ENCODE measurements around the gene ELF1. TPM values are rescaled to one million over a fixed set of nuclear protein-coding genes. Genes with fewer than 3 reads are reported as not detected.

The ELF1 gene
- total RNA-seq, 2 donors from 2014 or later: 36.0 to 44.1 TPM

- Histone ChIP-seq H3K27me3 (ENCODE audit: control insufficient read depth, insufficient read depth, low read length, poor library complexity, severe bottlenecking) (no peaks in the 10 kb centered on the region), H3K9me3 (ENCODE audit: control insufficient read depth, low read length) (no peaks in the 10 kb centered on the region), H3K27ac (ENCODE audit: low read depth, low read length) (no peak overlapping the region), H3K4me1 (ENCODE audit: control insufficient read depth, insufficient read depth, low read length) (peaks cover 13% of the 10 kb centered on the region), H3K9ac (ENCODE audit: extremely low read depth, low read length, poor library complexity, severe bottlenecking) (peak overlapping the region; percentile 66), H3K4me3 (ENCODE audit: low read length) (peak overlapping the region; percentile 73), H3K36me3 (ENCODE audit: control insufficient read depth, insufficient read depth, low read length) (no peaks in the 10 kb centered on the region)
- TF ChIP-seq CTCF (conservative IDR thresholded peaks at IDR 0.05): no peak
- Mint-ChIP-seq H3K9me3 (no peaks in the 10 kb centered on the region), H3K36me3 (ENCODE audit: low read depth) (peaks cover 7% of the 10 kb centered on the region), H3K4me1 (peaks cover 58% of the 10 kb centered on the region), H3K27me3 (ENCODE audit: insufficient read depth) (no peaks in the 10 kb centered on the region), H3K27ac (peak overlapping the region; percentile 82), H3K4me3 (peak overlapping the region; percentile 33)
- WGBS, 2 experiments (ENCODE audit: insufficient coverage in 1 of 2, insufficient read length in 1 of 2): 100% methylated on average over 1 of the region's 2 CpGs
- no peak for DNase-seq
Observed at GRCh38 chr13:41017159-41017558, 2.0 kb downstream of the ELF1 start.

DNA sequence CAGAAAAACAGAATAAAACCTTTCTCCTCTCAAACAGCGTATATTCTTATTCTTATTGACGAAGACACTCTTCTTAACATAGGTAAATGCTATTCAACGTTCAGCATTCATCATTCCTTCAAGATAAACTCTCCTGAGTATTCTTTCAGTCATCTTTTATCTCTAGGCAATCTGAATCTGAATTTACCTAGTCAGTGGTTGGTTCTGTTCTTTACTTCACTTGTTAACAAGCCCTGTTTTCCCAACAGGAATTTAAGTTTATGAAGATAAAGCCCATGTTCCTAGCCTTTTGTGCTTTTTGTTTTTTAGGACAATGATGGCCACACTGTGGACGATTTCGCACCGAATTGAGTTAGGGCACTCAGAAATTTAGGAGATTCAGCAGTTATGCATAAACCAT, 3.2 kb downstream of the ELF1 start:
- H3K4me1 Mint-ChIP-seq: peaks cover 49% of the 10 kb centered on the region
- Histone ChIP-seq H3K4me3 (ENCODE audit: low read length) (peak overlapping the region; percentile 51), H3K27ac (ENCODE audit: low read depth, low read length) (no peak overlapping the region)

DNA sequence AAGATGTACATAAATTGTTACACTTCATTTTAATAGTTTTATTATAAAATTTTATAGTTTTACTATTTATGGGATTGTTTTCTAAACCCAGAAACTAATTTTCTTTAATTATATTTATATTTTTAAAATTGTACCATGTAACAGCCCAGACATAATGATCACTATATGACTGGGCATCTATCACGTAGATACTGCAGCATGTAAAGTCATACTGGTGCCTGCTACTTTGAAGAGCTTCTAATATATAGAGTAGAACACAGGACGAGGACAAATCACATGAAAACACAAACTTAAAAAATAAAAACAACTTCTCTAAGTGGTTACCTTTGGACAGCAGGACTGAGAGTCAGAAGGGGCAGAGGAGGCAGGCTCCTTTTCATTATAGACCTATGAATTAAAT, 5.3 kb downstream of the ELF1 start:
- peaks cover 33% of the 10 kb centered on the region for H3K4me1 Mint-ChIP-seq
- Histone ChIP-seq H3K27me3 (ENCODE audit: control insufficient read depth, insufficient read depth, low read length, poor library complexity, severe bottlenecking) (no peaks in the 10 kb centered on the region), H3K9me3 (ENCODE audit: control insufficient read depth, low read length) (no peaks in the 10 kb centered on the region), H3K9ac (ENCODE audit: extremely low read depth, low read length, poor library complexity, severe bottlenecking) (no peak overlapping the region), H3K36me3 (ENCODE audit: control insufficient read depth, insufficient read depth, low read length) (no peaks in the 10 kb centered on the region), H3K4me1 (ENCODE audit: control insufficient read depth, insufficient read depth, low read length) (peaks cover 7% of the 10 kb centered on the region), H3K4me3 (ENCODE audit: low read length) (no peak overlapping the region), H3K27ac (ENCODE audit: low read depth, low read length) (no peak overlapping the region)
- no peaks in the 10 kb centered on the region for H3K9me3 Mint-ChIP-seq
- H3K27ac Mint-ChIP-seq: no peak overlapping the region
- no peak overlapping the region for H3K4me3 Mint-ChIP-seq
- 87% methylated on average over 2 of the region's 2 CpGs; no CpG with 5 or more reads in 1 of the 2 experiments for WGBS, 2 experiments (ENCODE audit: insufficient coverage in 1 of 2, insufficient read length in 1 of 2)
- peaks cover 14% of the 10 kb centered on the region for H3K36me3 Mint-ChIP-seq (ENCODE audit: low read depth)
- no peak for TF ChIP-seq CTCF (conservative IDR thresholded peaks at IDR 0.05)
- no peaks in the 10 kb centered on the region for H3K27me3 Mint-ChIP-seq (ENCODE audit: insufficient read depth)
- no peak for DNase-seq

More for the DNA sequence above, 3.2 kb downstream of the ELF1 start:
- H3K36me3 Mint-ChIP-seq (ENCODE audit: low read depth): peaks cover 14% of the 10 kb centered on the region
- H3K9me3 Mint-ChIP-seq: no peaks in the 10 kb centered on the region
- H3K4me3 Mint-ChIP-seq: no peak overlapping the region
- no peaks in the 10 kb centered on the region for H3K9me3 ChIP-seq (ENCODE audit: control insufficient read depth, low read length)
- no peaks in the 10 kb centered on the region for H3K27me3 Mint-ChIP-seq (ENCODE audit: insufficient read depth)
- WGBS, 2 experiments (ENCODE audit: insufficient coverage in 1 of 2, insufficient read length in 1 of 2): 65 to 81% methylated on average over 6 of the region's 6 CpGs
- H3K4me1 ChIP-seq (ENCODE audit: control insufficient read depth, insufficient read depth, low read length): peaks cover 7% of the 10 kb centered on the region
- H3K9ac ChIP-seq (ENCODE audit: extremely low read depth, low read length, poor library complexity, severe bottlenecking): no peak overlapping the region
- no peaks in the 10 kb centered on the region for H3K27me3 ChIP-seq (ENCODE audit: control insufficient read depth, insufficient read depth, low read length, poor library complexity, severe bottlenecking)
- H3K27ac Mint-ChIP-seq: no peak overlapping the region
- DNase-seq: no peak
- no peaks in the 10 kb centered on the region for H3K36me3 ChIP-seq (ENCODE audit: control insufficient read depth, insufficient read depth, low read length)
- TF ChIP-seq CTCF (conservative IDR thresholded peaks at IDR 0.05): no peak
